ENCODE measurements around the gene EXOSC5.
"Not testable (repeated sequence)": the region's sequence is repeated elsewhere in the genome, so short reads cannot be mapped to it uniquely, and the experiment has no call there.

Gene EXOSC5

DNA sequence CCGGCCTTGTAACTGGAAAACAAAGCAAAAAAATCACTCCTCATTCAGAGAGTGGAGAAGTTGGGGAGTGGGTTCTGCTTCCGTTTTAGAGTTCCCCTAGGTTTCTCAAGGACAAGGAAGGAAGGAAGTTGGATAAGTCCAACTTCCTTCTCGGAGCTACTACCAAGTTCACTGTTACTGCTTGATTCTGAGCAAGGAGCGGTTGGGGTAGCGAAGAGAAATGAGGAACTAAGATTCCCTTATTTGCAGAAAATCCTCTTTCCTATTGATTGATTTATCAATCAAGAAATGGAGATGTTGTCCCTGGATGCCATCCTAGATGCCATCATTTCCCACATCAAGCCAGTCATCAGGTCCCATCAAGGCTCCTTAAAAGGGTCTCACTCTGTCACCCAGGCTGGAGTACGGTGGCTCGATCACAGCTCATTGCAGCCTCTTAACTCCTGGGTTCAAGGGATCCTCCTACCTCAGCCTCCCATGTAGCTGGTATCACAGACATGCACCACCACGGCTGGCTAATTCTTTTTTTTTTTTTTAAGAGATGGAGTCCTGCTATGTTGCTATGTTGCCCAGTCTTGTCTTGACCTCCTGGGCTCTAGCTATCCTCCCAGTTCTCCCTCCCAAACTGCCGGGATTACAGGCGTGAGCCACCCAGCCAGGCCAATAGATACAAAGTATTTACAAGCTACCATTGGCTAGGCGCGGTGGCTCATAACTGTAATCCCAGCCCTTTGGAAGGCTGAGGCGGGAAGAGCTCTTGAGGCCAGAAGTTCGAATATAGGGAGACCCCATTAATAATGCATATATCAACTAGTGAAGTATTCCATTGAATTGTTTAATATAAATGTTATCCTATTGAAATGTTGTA is 32.4 kb downstream of the EXOSC5 start:
- no peak for DNase-seq

DNA sequence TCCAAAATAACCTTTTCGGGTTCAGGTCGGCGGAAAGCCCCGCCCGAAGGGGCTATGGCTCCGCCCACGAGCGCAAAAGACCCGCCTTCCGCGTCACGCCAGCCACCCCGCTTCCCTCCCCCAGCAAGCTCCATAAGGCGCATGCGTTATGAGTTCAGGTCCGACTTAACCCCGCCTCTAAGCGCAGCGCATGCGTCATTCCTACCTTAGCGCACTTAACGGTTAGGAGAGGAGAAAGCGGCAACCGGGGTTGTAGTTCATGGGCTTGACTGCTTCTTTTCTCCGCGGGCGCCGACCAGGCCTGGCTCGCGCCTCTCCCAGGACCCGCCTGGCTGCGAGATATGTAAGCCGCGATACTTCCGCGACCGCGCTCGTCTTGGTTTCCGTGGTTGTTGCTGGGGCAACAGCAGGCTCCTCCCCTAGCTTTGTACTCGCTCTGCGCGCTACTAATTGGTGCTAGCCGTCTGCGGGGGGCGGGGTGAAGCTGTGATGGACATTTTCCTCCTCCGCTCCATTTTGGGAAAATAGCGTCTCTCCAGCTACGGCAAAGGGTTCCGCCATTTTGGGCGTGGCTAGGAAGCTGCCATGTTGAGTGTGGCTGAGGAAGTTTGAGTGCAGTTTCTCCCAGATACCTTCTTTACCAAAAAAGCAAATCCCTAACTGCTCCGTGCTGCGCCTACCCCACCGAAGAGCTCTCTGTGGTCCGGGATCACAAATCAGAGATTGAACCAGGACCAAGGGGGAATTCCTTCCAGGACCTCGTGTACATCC is 33.2 kb downstream of the EXOSC5 start, which contains the start of gene B9D2:
Gene B9D2, minus strand, starts transcription at position 397 of the 771 bp plus-strand sequence. CDS start 630 bp downstream, outside the sequence.
- DNase-seq = peak; percentile 99

DNA sequence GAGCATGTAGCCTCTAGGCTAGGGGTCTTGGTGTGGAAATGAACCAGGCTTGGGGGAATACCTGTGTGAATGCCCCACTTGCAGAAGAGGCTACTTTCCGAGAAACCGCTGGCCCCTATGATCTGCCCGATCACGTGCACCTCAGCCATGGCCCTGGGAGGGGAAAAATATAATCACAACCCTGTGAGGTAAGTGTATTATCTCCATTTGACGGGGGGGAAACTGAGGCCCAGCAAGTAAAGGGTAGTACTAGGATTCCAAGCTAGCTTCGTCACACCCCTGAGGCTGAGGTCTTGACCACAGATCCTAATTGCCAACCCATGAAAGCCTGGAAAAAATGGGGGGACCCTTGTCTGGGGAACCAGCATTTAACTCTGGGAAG is 33.8 kb downstream of the EXOSC5 start:
- no peak for DNase-seq

DNA sequence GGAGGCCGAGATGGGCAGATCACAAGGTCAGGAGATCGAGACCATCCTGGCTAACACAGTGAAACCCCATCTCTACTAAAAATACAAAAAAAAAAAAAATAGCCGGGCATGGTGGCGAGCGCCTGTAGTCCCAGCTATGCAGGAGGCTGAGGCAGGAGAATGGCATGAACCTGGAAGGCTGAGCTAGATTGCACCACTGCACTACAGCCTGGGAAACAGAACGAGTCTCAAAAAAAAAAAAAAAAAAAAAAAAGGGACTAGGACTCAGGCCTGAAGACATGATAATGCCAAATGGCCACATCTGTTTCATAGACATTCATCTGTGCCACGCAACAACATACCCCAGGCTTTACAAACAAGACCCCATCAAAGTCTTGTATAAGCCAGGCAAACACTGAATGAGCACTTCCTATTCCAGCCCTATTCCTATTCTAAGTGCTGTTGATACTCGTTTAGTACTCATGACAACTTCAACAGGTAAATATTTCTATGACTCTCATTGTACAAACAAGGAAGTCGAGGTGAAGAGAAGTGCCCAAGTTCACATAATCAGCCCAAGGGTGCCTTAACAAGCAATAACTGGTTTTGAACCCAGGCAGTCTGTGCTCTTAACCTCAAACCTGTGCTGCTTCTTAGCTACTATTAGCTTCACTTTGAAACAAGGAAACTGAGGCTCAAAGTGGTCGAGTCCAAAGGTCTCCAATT is 34.9 kb downstream of the EXOSC5 start:
- no peak for DNase-seq

DNA sequence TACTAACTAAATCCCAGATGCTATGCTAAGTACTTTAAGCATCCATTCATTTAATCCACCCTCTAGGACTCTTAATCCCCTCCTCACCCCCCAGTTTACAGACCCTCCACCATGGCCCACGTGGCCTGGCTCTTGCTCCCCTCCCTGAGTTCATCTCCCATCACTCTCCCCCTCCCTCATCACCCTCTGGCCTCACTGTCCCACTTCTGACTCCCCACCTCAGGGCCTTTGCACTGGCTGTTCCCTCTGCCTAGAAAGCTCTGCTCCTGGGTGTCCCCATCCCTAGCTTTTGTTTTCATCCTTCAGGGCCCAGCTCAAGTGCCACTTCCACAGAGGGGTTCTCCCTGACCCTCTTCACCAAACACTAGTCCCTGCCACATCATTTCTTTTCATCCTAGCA is 37.4 kb downstream of the EXOSC5 start:
- no peak for DNase-seq

DNA sequence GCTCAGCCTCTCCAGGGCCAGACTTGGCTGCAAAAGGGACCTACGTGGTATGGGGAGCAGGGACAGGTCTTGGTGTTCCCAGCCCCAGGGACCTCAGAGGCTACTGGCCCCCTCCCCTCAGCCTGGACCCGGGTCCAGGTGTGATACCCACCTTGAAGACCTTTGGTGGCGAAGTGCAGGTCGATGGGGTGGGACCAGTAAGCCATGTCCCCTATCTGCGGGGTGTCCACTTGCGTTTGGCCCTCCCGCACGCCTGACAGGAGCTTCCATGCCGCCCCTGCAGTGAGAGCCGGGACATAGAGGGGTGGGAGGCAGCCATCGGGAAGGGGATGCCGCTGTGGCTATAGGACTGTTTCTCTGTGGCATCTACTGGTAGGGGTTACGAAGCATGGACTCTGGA is 39.4 kb downstream of the EXOSC5 start:
- no peak for DNase-seq

DNA sequence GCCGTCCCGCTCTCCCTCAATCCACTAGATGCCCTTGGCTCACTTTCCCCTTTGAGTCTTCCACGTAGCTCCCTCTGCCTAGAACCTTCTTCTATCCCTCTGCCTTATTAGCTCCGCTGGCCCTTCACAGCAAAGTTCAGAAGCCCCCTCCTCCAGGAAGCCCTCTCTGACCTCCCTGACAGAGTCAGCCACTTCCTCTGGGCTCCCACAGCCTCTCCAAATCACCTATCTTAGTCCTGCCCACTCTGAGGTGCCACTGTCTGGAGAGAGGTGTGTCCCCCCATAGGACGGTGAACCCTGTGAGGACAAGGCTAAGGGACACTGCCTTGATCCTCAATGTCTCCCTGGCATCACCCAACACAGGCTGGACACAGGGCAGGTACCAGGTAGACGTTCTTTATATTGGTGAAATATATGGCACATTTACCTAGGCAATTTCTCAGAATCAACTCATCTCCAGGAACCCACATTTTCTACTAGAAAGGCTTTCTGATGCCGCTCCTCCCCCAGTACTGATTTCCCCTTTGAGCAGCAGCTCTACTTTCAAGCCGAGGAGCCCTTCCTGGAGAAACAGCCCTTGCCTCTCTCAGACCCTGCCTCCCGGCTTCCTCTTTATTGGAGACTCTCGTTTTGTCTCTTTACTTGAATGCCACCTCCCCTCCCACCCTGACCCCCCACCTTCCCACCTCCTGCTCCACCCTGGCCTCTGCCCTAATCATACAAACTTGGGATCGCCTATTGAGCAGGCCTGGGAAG is 40.0 kb downstream of the EXOSC5 start:
- peak; percentile 22 for DNase-seq

DNA sequence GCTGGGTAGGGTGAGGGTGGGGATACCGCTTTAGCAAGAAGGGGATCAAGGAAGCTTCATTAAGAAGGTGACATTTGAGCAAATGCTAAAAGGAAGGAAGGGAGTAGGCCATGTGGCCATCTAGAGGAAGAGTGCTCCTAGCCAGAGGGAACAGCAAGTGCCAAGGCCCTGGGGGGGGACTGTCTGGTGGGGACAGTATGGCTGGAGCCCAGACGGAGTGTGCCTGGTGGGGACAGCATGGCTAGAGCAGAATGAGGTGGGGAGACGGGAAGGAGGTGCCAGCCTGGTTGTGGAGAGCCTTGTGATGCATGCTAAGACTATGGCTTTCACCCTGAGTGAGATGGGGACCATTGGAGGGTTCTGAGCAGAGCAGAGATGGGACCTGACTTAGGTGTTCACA is 41.4 kb downstream of the EXOSC5 start:
- no peak for DNase-seq

DNA sequence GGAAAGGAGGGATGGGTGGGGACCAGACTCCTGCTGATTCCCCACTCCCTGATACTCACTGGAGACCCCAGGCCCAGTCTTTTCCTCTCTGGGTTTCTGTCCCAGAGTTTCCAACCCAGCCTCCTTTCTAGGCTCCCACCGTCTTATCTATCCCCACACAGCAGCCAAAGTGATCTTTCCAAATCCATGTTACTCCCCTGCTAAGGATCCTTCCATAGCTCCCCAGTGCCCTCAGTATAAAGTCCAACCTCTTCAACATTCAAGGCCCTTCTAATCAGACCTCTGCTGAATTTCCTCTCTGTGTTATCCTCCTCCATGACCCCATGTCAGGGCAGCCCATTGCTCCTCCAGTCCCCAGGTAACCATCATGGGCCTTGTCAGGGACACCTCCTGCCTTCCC is 42.1 kb downstream of the EXOSC5 start:
- DNase-seq = no peak

DNA sequence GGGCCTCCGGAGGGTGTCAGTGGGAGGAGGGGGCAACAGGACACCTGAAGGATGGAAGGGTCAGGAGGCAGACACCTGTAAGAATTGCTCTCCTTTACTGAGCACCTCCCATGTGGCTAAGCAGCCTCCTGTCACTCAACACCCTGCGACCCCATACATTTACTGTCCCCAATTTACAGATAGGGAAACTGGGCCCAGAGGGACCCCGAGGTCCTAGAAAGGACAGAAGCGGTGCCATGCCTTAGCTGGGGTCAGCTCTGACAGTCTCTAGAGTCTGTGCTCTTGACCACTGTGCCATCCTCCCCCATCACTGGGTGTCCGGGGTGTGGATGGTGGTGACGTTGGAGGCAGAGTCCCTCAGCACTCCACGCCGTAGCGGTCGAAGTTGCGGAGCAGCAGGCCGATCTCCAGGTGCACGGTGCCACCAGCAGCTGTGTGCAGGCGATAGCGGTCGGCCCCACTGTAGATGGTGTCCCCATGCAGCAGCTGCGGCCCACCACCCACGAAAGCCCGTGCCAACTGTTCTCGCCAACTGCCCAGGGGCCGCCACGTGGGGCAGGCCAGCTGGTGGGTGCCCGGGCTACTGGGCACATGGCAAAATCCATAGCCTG is 42.7 kb downstream of the EXOSC5 start:
- DNase-seq = no peak

DNA sequence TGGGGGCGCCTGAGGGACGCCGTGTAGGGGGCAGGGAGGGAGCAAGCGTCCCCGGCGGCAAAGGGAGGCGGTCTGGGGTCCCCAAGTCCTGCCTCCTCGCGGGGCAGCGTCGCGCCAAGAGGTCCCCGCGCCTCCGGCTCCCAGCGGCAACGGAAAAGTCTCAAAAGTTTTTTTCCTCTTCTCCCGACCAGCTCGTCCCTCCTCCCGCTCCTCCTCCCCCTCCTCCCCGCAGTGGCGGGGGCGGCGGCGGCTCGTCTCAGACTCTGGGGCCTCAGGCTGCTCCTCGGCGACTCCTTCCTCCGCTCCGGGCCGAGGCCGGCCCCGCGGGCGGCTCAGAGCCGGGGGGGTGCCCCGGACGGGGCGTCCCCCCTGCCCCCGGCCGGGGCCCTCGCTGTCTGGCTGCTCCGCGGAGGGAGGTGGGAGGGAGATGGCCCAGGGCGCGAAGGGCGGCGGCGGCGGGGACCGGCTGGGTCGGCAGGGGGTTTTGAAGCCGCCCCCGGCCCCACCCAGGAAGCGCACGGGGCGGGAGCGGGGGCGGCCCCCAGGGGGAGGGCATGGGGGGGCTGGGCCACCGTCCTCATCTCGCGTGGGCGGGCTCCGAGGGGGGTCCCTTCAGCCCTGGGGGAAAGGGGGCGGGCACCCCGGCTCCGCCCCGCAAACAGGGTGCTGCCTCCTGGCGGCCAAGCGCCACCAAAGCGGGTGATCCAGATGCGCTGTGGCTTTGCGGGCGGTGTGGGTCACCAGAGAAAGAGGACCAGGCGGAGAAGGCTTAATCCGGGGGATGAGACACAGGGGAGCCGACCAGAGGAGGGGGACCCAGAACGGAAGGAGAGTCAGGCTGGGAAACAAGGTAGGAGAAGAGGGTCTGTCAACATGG is 43.5 kb downstream of the EXOSC5 start, which contains the start of gene TGFB1:
Gene TGFB1, minus strand, starts transcription at position 457 of the 877 bp plus-strand sequence. CDS start 878 bp downstream, outside the sequence.
- peak; percentile 94 for DNase-seq

DNA sequence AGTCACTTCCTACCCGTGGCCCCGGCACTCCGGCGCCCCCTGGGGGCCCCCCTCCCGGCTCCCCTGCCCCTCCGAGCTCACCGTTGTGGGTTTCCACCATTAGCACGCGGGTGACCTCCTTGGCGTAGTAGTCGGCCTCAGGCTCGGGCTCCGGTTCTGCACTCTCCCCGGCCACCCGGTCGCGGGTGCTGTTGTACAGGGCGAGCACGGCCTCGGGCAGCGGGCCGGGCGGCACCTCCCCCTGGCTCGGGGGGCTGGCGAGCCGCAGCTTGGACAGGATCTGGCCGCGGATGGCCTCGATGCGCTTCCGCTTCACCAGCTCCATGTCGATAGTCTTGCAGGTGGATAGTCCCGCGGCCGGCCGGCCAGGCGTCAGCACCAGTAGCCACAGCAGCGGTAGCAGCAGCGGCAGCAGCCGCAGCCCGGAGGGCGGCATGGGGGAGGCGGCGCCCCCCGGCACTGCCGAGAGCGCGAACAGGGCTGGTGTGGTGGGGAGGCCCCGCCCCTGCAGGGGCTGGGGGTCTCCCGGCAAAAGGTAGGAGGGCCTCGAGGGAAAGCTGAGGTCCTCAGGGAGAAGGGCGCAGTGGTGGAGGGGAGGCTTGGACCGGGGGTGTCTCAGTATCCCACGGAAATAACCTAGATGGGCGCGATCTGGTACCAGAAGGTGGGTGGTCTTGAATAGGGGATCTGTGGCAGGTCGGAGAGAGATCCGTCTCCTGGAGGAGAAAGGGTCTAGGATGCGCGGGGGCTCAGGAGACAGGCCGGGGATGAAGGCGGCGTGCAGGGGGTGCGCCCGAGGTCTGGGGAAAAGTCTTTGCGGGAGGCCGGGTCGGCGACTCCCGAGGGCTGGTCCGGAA is 44.3 kb downstream of the EXOSC5 start:
- DNase-seq = peak; percentile 82

DNA sequence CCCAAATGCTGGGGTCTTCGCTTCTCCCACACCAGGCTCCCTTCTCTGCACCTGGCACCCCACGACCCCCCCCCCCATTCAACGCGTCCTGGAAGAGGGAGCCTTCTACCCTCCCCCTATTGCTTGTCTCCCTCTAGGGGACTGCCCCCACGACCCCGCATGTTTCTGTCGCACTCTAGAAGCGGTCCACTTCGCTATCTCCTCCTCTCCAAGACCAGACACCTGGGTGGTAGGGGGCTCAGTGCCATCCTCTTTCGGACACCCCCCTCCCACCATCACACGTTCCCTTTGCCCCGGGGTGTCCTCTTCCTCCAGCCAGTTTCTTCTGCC is 44.9 kb downstream of the EXOSC5 start:
- DNase-seq = no peak

DNA sequence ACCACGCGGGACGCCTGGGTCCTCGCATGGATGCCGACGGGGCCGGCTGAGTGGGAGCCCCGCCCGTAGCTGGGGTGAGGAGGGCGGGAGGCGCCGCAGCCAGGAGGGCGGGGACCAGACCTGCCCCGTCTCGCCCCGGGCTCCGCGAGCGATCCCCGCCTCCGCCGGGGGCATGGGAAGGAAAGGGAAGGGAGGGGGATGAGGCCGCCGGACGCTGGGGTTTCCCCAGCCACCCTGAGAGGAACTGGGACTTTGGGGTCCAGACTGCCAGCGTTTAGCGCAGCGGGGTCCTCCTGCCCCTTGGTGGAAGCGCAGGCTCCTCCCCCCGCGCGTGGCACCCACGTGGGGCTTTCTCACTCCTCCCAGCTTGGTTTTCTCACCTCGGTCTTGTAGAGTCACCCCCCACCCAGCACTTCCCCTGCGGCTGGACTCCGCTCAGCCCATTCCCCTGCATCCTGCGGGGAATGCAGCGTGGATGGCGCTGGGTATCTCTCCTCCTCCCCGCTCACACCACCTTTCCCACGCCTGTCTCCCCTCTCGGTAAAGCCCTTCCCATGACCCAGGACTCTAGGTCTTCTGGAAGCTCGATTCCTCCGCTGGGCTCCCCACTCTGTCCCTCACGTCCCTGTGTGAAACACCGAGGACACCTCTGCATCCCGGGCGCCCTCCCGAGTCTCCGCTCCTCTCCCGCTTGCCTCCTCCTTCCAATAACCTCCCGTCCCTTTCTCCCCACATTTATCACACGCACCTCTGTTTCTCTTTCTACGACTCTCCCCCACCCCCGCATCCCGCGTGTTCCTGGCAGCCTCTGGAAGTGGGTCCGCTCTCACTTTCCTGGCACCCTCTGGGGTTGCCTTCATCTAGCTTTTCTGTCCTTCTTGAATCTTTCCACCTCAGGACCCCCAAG is 45.6 kb downstream of the EXOSC5 start:
- DNase-seq = peak; percentile 87

DNA sequence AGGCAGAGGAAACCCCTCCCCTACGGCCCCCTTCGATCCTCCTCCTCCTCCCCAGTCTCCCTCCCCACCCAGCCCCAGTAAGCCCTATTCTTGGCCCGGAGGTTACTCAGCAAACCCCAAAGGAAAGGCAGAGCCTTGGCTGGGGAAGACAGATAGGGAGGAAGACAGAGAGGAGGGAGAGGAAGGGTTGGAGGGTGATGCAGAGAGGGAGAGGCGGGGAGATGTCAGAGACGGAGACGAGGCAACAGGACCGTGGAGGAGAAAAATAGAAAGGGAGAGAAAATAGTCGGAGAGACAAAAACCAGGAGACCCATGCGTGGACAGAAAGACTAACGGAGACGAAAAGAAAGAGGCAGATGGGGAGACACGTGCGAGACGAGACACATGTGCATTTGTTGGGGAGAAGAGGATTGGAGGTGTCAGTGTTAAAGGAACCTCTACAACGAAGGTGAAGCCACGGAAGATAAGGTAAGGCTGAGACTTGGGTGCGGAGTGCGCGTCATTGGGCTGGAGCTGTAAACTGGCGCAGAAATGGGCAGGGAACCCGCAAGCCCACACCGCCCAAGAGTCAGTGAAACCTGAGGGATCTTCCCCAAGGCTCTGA is 46.3 kb downstream of the EXOSC5 start:
- DNase-seq = peak; percentile 14

DNA sequence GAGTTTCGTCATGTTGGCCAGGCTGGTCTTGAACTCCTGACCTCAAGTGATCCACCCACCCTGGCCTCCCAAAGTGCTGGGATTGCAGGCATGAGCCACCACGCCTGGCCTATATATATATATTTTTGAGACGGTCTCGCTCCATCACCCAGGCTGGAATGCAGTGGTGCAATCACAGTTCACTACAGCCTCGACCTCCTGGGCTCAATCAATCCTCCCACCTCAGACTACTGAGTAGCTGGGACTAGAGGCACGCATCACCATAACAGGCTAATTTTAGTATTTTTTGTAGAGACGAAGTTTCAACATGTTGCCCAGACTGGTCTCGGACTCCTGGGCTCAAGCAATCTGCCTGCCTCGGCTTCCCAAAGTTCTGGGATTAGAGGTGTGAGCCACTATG is 50.2 kb downstream of the EXOSC5 start:
- not testable (repeated sequence) for DNase-seq

DNA sequence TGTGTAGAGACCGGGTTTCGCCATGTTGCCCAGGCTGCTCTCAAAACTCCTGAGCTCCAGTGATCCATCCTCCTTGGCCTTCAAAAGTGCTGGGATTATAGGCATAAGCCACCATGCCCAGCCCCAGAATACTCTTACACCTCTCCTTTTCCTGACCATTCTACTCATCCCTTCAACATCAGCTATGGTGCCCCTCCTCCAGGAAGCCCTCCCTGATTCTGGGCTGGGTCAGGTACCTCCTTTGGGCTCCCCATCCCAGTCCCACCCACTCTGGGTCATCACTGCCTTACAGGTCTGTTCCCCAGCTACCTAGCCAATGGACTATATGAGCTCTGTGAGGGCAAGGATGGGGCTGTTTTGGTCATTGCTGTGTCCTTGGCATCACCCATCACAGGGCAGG is 53.0 kb downstream of the EXOSC5 start:
- no peak for DNase-seq

DNA sequence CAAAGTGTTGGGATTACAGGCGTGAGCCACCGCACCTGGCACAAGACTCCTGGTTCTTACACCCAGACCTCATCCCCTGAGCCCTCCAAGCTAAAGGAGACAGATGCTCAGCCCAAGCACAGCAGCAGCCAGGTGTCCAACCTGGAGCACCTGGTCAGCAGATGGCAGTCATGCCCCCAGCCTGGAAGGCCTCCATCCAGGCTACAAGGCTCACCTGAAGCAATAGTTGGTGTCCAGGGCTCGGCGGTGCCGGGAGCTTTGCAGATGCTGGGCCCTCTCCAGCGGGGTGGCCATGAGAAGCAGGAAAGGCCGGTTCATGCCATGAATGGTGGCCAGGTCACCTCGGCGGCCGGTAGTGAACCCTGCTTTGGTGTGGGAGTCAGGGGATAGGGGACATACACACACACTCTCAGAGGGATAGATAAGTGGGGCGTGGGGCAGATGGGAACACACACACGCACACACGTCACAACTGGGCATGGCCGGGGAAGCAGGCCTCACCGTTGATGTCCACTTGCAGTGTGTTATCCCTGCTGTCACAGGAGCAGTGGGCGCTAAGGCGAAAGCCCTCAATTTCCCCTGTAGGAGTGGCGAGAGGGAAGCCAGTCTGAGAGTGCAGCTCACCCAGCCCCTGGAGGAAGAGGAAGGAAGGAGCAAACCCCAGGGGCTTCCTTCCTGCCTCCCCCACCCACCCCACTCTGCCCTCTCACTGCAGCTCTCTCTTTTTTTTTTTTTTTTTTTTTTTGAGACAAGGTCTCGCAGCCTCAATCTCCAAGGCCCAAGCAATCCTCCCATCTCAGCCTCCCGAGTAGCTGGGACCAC is 55.3 kb downstream of the EXOSC5 start:
- DNase-seq = no peak
